ENCODE measurements around the gene EPB41L1. TPM values are rescaled to one million over a fixed set of nuclear protein-coding genes. Genes with fewer than 3 reads are reported as not detected.

EPB41L1 gene
- total RNA-seq, 1 experiment from 2014 or later, result 8.6 TPM

- BruUV-seq (replicated peaks), result no TSS peak
- intact Hi-C loops (cut with micrococcal nuclease; ENCODE audit: unreplicated experiment) (no loop called here), in situ Hi-C loops (cut with HindIII; ENCODE audit: low pct_unique_long_range_greater_than_20kb, low sequenced_read_pairs) (no loop called here)
- no peaks in the 10 kb centered on the region for H3K4me1 ChIP-seq (ENCODE audit: control insufficient read depth, insufficient read depth, low read length)
- H3K9me3 ChIP-seq (ENCODE audit: control insufficient read depth, insufficient read depth, low read depth, low read length), result no peaks in the 10 kb centered on the region
- TF ChIP-seq REST (IDR thresholded peaks at IDR 0.05; ENCODE audit: insufficient read depth in 1 of 2, low read depth in 2 of 2, low read length in 1 of 2) (no peak), POLR2AphosphoS5 (IDR thresholded peaks at IDR 0.05; ENCODE audit: low read depth, low read length) (no peak), CTCF (IDR thresholded peaks at IDR 0.05) (no peak), TCF7L2 (IDR thresholded peaks at IDR 0.05; ENCODE audit: low read depth, low read length) (no peak), SIN3A (IDR thresholded peaks at IDR 0.05; ENCODE audit: borderline replicate concordance, insufficient read depth, low read depth, low read length) (no peak)
- CTCF ChIA-PET, result interaction anchor here (0.5 kb wide), 1 partner anchor 120 kb away, joined by 5 read pairs; no protein-coding TSS in a partner anchor
- no peaks in the 10 kb centered on the region for H3K36me3 ChIP-seq (ENCODE audit: control insufficient read depth, insufficient read depth, low read length)
- no peaks in the 10 kb centered on the region for H3K27me3 ChIP-seq (ENCODE audit: control insufficient read depth, insufficient read depth, low read length)
- H3K4me3 ChIP-seq (ENCODE audit: low read depth in 2 of 2, low read length in 2 of 2), result no peak overlapping the region
- POLR2A ChIA-PET, result no interaction called here
- DNase-seq (ENCODE audit: low read depth, low spot score), result no peak
- no peak for ATAC-seq
- H3K27ac ChIP-seq (ENCODE audit: low read length), result no peak overlapping the region
Measured at GRCh38 chr20:36113036-36113435, 41.5 kb upstream of the EPB41L1 start.

GRCh38 chr20:36113566-36114250, 40.8 kb upstream of the EPB41L1 start:
- intact Hi-C loops (cut with micrococcal nuclease; ENCODE audit: unreplicated experiment), result no loop called here
- in situ Hi-C loops (cut with HindIII; ENCODE audit: low pct_unique_long_range_greater_than_20kb, low sequenced_read_pairs), result no loop called here
- Histone ChIP-seq H3K9me3 (ENCODE audit: control insufficient read depth, insufficient read depth, low read depth, low read length) (no peaks in the 10 kb centered on the region), H3K4me3 (ENCODE audit: low read depth in 2 of 2, low read length in 2 of 2) (no peak overlapping the region), H3K36me3 (ENCODE audit: control insufficient read depth, insufficient read depth, low read length) (no peaks in the 10 kb centered on the region), H3K4me1 (ENCODE audit: control insufficient read depth, insufficient read depth, low read length) (no peaks in the 10 kb centered on the region), H3K27ac (ENCODE audit: low read length) (no peak overlapping the region), H3K27me3 (ENCODE audit: control insufficient read depth, insufficient read depth, low read length) (no peaks in the 10 kb centered on the region; the same call in 1 of the 2 replicates)
- no peak for DNase-seq (ENCODE audit: low read depth, low spot score)
- no TSS peak for BruUV-seq (replicated peaks)
- ChIA-PET CTCF (interaction anchor here (0.5 kb wide), 1 partner anchor 121 kb away, joined by 5 read pairs; no protein-coding TSS in a partner anchor), POLR2A (no interaction called here)
- no peak for TF ChIP-seq POLR2AphosphoS5 (IDR thresholded peaks at IDR 0.05; ENCODE audit: low read depth, low read length)
- TF ChIP-seq CTCF (IDR thresholded peaks at IDR 0.05), result no peak
- no peak for TF ChIP-seq TCF7L2 (IDR thresholded peaks at IDR 0.05; ENCODE audit: low read depth, low read length)
- ATAC-seq, result no peak

Measured in Panc1 (cell line).